Neural progenitor cell (in vitro differentiated cells): ENCODE measurements around the gene AXL. TPM values are rescaled to one million over a fixed set of nuclear protein-coding genes. Genes with fewer than 3 reads are reported as not detected.

ENCODE experiments used
- DNase-seq: peaks from one replicate; pipeline ENCODE4 v3.0.0-alpha.2; 2016; ENCODE audit warnings: low spot score
- H2AFZ ChIP-seq: fragments of 200-600 bp; sonication (generic); replicated peaks from 2 replicates; pipeline ENCODE4 v1.6.1; 2016; ENCODE audit warnings: antibody characterized with exemption
- H3F3A ChIP-seq: fragments of 200-600 bp; sonication (generic); 2 replicates; pipeline ENCODE4 v1.6.1; 2016; ENCODE audit warnings: antibody characterized with exemption, low read depth
- H3K27ac ChIP-seq: fragments of 200-600 bp; sonication (generic); 2 replicates; pipeline ENCODE4 v1.5.1; 2016; ENCODE audit warnings: mild to moderate bottlenecking
- H3K27me3 ChIP-seq: fragments of 200-600 bp; sonication (generic); 2 replicates; pipeline ENCODE4 v1.6.1; 2016; ENCODE audit warnings: mild to moderate bottlenecking, moderate library complexity
- H3K36me3 ChIP-seq: fragments of 200-600 bp; sonication (generic); 2 replicates; pipeline ENCODE4 v1.5.1; 2016
- H3K4me1 ChIP-seq: fragments of 200-600 bp; sonication (generic); 2 replicates; pipeline ENCODE4 v1.6.1; 2016; ENCODE audit warnings: mixed run types
- H3K4me2 ChIP-seq: fragments of 200-600 bp; sonication (generic); 2 replicates; pipeline ENCODE4 v1.6.1; 2016
- H3K4me3 ChIP-seq: fragments of 200-600 bp; sonication (generic); 2 replicates; pipeline ENCODE4 v1.5.1; 2016
- H3K79me2 ChIP-seq: fragments of 200-600 bp; sonication (generic); 2 replicates; pipeline ENCODE4 v1.6.1; 2016; ENCODE audit warnings: low read depth
- H3K9ac ChIP-seq: fragments of 200-600 bp; sonication (generic); 2 replicates; pipeline ENCODE4 v1.6.1; 2016
- H3K9me3 ChIP-seq: fragments of 200-600 bp; sonication (generic); 2 replicates; pipeline ENCODE4 v1.5.1; 2016; ENCODE audit warnings: low read depth
- H4K20me1 ChIP-seq: fragments of 200-600 bp; sonication (generic); 2 replicates; pipeline ENCODE4 v1.6.1; 2016; ENCODE audit warnings: low read depth
- H3K27ac Mint-ChIP-seq: 3 replicates; pipeline ENCODE4 v1.8.0; 2021; ENCODE audit warnings: mixed read lengths
- H3K27me3 Mint-ChIP-seq: 2 replicates; pipeline ENCODE4 v1.8.0; 2022; ENCODE audit warnings: low read depth, mild to moderate bottlenecking, inconsistent platforms, moderate library complexity, mixed read lengths; ENCODE audit not compliant: insufficient read depth
- H3K36me3 Mint-ChIP-seq: 3 replicates; pipeline ENCODE4 v1.8.0; 2021; ENCODE audit warnings: mixed read lengths
- H3K4me1 Mint-ChIP-seq: 3 replicates; pipeline ENCODE4 v1.8.0; 2021; ENCODE audit warnings: mixed read lengths
- H3K4me3 Mint-ChIP-seq: 3 replicates; pipeline ENCODE4 v1.8.0; 2021; ENCODE audit warnings: mild to moderate bottlenecking, moderate library complexity, mixed read lengths
- H3K9me3 Mint-ChIP-seq: 3 replicates; pipeline ENCODE4 v1.8.0; 2020; ENCODE audit warnings: mixed read lengths
- CTCF ChIP-seq: fragments of 200-600 bp; sonication (generic); IDR thresholded peaks from 2 replicates; pipeline ENCODE4 v1.5.1; 2017; ENCODE audit warnings: antibody characterized with exemption, mild to moderate bottlenecking
- EZH2 ChIP-seq: fragments of 200-600 bp; sonication (generic); IDR thresholded peaks from 2 replicates; pipeline ENCODE4 v1.6.1; 2017; ENCODE audit warnings: antibody characterized with exemption, mild to moderate bottlenecking, moderate library complexity
- EZH2phosphoT487 ChIP-seq: fragments of 200-600 bp; sonication (generic); IDR thresholded peaks from 2 replicates; pipeline ENCODE4 v1.6.1; 2017; ENCODE audit warnings: antibody characterized with exemption
- total RNA-seq: library from RNA; depleted of rRNA; stranded (reverse); fragments of >200 nt; gene quantifications from 2 replicates; pipeline ENCODE4 v1.2.3, GENCODE V29; 2015; ENCODE audit warnings: low replicate concordance

Gene AXL
- total RNA-seq, 1 donor from 2014 or later, result 24.7 TPM

- TF ChIP-seq CTCF (no peak), EZH2 (no peak), EZH2phosphoT487 (no peak)
- Mint-ChIP-seq H3K4me1 (peaks cover 36% of the 10 kb centered on the region), H3K27ac (no peak overlapping the region), H3K27me3 (peaks cover 9% of the 10 kb centered on the region), H3K9me3 (no peaks in the 10 kb centered on the region), H3K4me3 (peak overlapping the region; percentile 94), H3K36me3 (peaks cover 5% of the 10 kb centered on the region)
- peaks cover 10% of the 10 kb centered on the region for H3F3A ChIP-seq
- H3K36me3 ChIP-seq, result no peaks in the 10 kb centered on the region
- H3K9me3 ChIP-seq, result no peaks in the 10 kb centered on the region
- peak overlapping the region; percentile 84 for H3K4me2 ChIP-seq
- H3K4me1 ChIP-seq, result peaks cover 6% of the 10 kb centered on the region
- H3K4me3 ChIP-seq, result no peak overlapping the region
- no peaks in the 10 kb centered on the region for H3K27me3 ChIP-seq
- no peak for DNase-seq
- H3K79me2 ChIP-seq, result peaks cover 19% of the 10 kb centered on the region
- H4K20me1 ChIP-seq, result no peaks in the 10 kb centered on the region
- no peak overlapping the region for H3K9ac ChIP-seq
- no peak overlapping the region for H2AFZ ChIP-seq
- no peak overlapping the region for H3K27ac ChIP-seq
Measured at GRCh38 chr19:41217741-41218140, 1.3 kb upstream of the AXL start.

GRCh38 chr19:41218249-41218614 lies 791 bp upstream of the AXL start:
- H4K20me1 ChIP-seq, result no peaks in the 10 kb centered on the region
- peak overlapping the region; percentile 84 for H3K4me2 ChIP-seq
- Mint-ChIP-seq H3K9me3 (no peaks in the 10 kb centered on the region), H3K4me3 (peak overlapping the region; percentile 94), H3K4me1 (peaks cover 41% of the 10 kb centered on the region), H3K27ac (peak overlapping the region; percentile 95), H3K27me3 (peaks cover 13% of the 10 kb centered on the region), H3K36me3 (peaks cover 5% of the 10 kb centered on the region)
- peaks cover 15% of the 10 kb centered on the region for H3F3A ChIP-seq
- peaks cover 10% of the 10 kb centered on the region for H3K4me1 ChIP-seq
- H3K4me3 ChIP-seq, result peak overlapping the region; percentile 74
- peak overlapping the region; percentile 84 for H3K27ac ChIP-seq
- no peaks in the 10 kb centered on the region for H3K36me3 ChIP-seq
- H3K79me2 ChIP-seq, result peaks cover 19% of the 10 kb centered on the region
- H3K9ac ChIP-seq, result no peak overlapping the region
- DNase-seq, result no peak
- no peaks in the 10 kb centered on the region for H3K27me3 ChIP-seq
- H3K9me3 ChIP-seq, result no peaks in the 10 kb centered on the region
- H2AFZ ChIP-seq, result peak overlapping the region; percentile 65
- TF ChIP-seq EZH2phosphoT487, result no peak
- no peak for TF ChIP-seq CTCF
- no peak for TF ChIP-seq EZH2

- no peaks in the 10 kb centered on the region for H3K36me3 ChIP-seq
- peak overlapping the region; percentile 94 for H3K4me3 Mint-ChIP-seq
- H3K4me1 Mint-ChIP-seq, result peaks cover 52% of the 10 kb centered on the region
- H3K4me2 ChIP-seq, result peak overlapping the region; percentile 84
- H3K27me3 Mint-ChIP-seq, result peaks cover 17% of the 10 kb centered on the region
- H2AFZ ChIP-seq, result no peak overlapping the region
- H3K9me3 Mint-ChIP-seq, result no peaks in the 10 kb centered on the region
- no peaks in the 10 kb centered on the region for H3K9me3 ChIP-seq
- H3K27me3 ChIP-seq, result no peaks in the 10 kb centered on the region
- peak overlapping the region; percentile 38 for H3K9ac ChIP-seq
- no peak overlapping the region for H3K27ac ChIP-seq
- H3F3A ChIP-seq, result peaks cover 21% of the 10 kb centered on the region
- H3K79me2 ChIP-seq, result peaks cover 19% of the 10 kb centered on the region
- DNase-seq, result peak; percentile 28
- peak overlapping the region; percentile 74 for H3K4me3 ChIP-seq
- no peaks in the 10 kb centered on the region for H4K20me1 ChIP-seq
- peaks cover 5% of the 10 kb centered on the region for H3K36me3 Mint-ChIP-seq
- TF ChIP-seq EZH2, result no peak
- TF ChIP-seq EZH2phosphoT487, result no peak
- TF ChIP-seq CTCF, result no peak
- peak overlapping the region; percentile 35 for H3K27ac Mint-ChIP-seq
- peaks cover 16% of the 10 kb centered on the region for H3K4me1 ChIP-seq
Measured at GRCh38 chr19:41219924-41220567, 1.0 kb downstream of the AXL start.
